PC-3 (cell line): ENCODE measurements around the gene TMEM18. TPM values are rescaled to one million over a fixed set of nuclear protein-coding genes. Genes with fewer than 3 reads are reported as not detected.

Experiments
- ATAC-seq: fragments of 200-7000 bp; cut with Tn5 transposase; 2 replicates; pipeline ENCODE4 v1.9.1; 2020; ENCODE audit warnings: mild to moderate bottlenecking, moderate library complexity
- BruUV-seq: library from RNA; stranded (reverse); fragments of 400-500 nt; replicated peaks from 2 replicates; lab custom pipeline; 2021; lab: Mats Ljungman, UMichigan
- CTCF ChIA-PET: fragments of 300-600 bp; sonication (Branson Sonifier 250); formaldehyde crosslinking; loops from one replicate; lab custom pipeline; 2022; ENCODE audit warnings: antibody characterized with exemption; lab: Charles Lee
- POLR2A ChIA-PET: fragments of 300-600 bp; sonication (Branson Sonifier 250); formaldehyde crosslinking; loops from one replicate; lab custom pipeline; 2022; ENCODE audit warnings: antibody characterized with exemption; ENCODE audit not compliant: unreplicated experiment; lab: Charles Lee
- DNase-seq: peaks from one replicate; pipeline ENCODE4 v3.0.0-alpha.2; 2015
- H2AFZ ChIP-seq: fragments of 300-600 bp; sonication (generic); 2 replicates; pipeline ENCODE4 v1.6.0; 2016; ENCODE audit warnings: antibody characterized with exemption, low read length
- H3F3A ChIP-seq: fragments of 300-600 bp; sonication (generic); one replicate; pipeline ENCODE4 v1.6.0; 2017; ENCODE audit warnings: antibody characterized with exemption, low read length, control low read depth, mild to moderate bottlenecking; ENCODE audit not compliant: unreplicated experiment
- H3K27ac ChIP-seq: fragments of 300-600 bp; sonication (generic); 2 replicates; pipeline ENCODE4 v1.5.1; 2016; ENCODE audit warnings: mild to moderate bottlenecking, low read length
- H3K27me3 ChIP-seq: fragments of 300-600 bp; sonication (generic); 2 replicates; pipeline ENCODE4 v1.6.1; 2016; ENCODE audit warnings: low read length, mixed read lengths
- H3K36me3 ChIP-seq: fragments of 300-600 bp; sonication (generic); 2 replicates; pipeline ENCODE4 v1.6.1; 2016; ENCODE audit warnings: low read depth, mixed run types, low read length, mixed read lengths
- H3K4me1 ChIP-seq: fragments of 300-600 bp; sonication (generic); 2 replicates; pipeline ENCODE4 v1.5.1; 2016; ENCODE audit warnings: low read length; ENCODE audit not compliant: insufficient read depth
- H3K4me2 ChIP-seq: fragments of 300-600 bp; sonication (generic); 2 replicates; pipeline ENCODE4 v1.6.0; 2016; ENCODE audit warnings: low read length
- H3K4me3 ChIP-seq: fragments of 300-600 bp; sonication (generic); 2 replicates; pipeline ENCODE4 v1.5.1; 2016; ENCODE audit warnings: mild to moderate bottlenecking, low read length, mixed read lengths
- H3K79me2 ChIP-seq: fragments of 300-600 bp; sonication (generic); 2 replicates; pipeline ENCODE4 v1.6.1; 2017; ENCODE audit warnings: low read length, mixed read lengths
- H3K9ac ChIP-seq: fragments of 300-600 bp; sonication (generic); 2 replicates; pipeline ENCODE4 v1.6.0; 2016; ENCODE audit warnings: mild to moderate bottlenecking, low read length
- H3K9me2 ChIP-seq: fragments of 300-600 bp; sonication (generic); replicated peaks from 2 replicates; pipeline ENCODE4 v1.6.1; 2016; ENCODE audit warnings: mixed run types, low read length, mixed read lengths
- H3K9me3 ChIP-seq: fragments of 300-600 bp; sonication (generic); 2 replicates; pipeline ENCODE4 v1.6.1; 2016; ENCODE audit warnings: low read length, mixed read lengths
- H4K20me1 ChIP-seq: fragments of 300-600 bp; sonication (generic); 2 replicates; pipeline ENCODE4 v1.6.1; 2016; ENCODE audit warnings: low read length, mixed read lengths
- CTCF ChIP-seq: fragments of 300-600 bp; sonication (generic); conservative IDR thresholded peaks from 2 replicates; pipeline ENCODE4 v1.5.1; 2017; ENCODE audit warnings: antibody characterized with exemption, low read depth, mild to moderate bottlenecking, low read length
- EZH2 ChIP-seq: fragments of 300-600 bp; sonication (generic); IDR thresholded peaks from one replicate; pipeline ENCODE4 v1.6.1; 2017; ENCODE audit warnings: antibody characterized with exemption, mild to moderate bottlenecking, low read length; ENCODE audit not compliant: unreplicated experiment
- EZH2phosphoT487 ChIP-seq: fragments of 300-600 bp; sonication (generic); IDR thresholded peaks from 2 replicates; pipeline ENCODE4 v1.6.1; 2018; ENCODE audit warnings: mild to moderate bottlenecking, antibody characterized with exemption, low read length, borderline replicate concordance
- intact Hi-C: fragments of 100-400 bp; cut with micrococcal nuclease; formaldehyde crosslinking; loops from 2 replicates; pipeline ENCODE4 v1.9.0; 2023
- total RNA-seq: library from RNA; depleted of rRNA; stranded (reverse); fragments of >200 nt; gene quantifications from 2 replicates; pipeline ENCODE4 v1.2.3, GENCODE V29; 2014

Gene TMEM18
- total RNA-seq, 1 experiment from 2014 or later: 25.5 TPM

- H3F3A ChIP-seq: no peaks in the 10 kb centered on the region
- no TSS peak for BruUV-seq
- TF ChIP-seq EZH2 (no peak), CTCF (no peak), EZH2phosphoT487 (no peak)
Observed at GRCh38 chr2:725468-725867, 48.3 kb upstream of the TMEM18 start.

GRCh38 chr2:723761-724160, 46.6 kb upstream of the TMEM18 start:
- Histone ChIP-seq H3F3A (no peaks in the 10 kb centered on the region), H3K9me3 (no peaks in the 10 kb centered on the region), H3K4me1 (no peaks in the 10 kb centered on the region), H3K27me3 (peaks cover 58% of the 10 kb centered on the region), H3K36me3 (no peaks in the 10 kb centered on the region), H3K4me2 (no peak overlapping the region), H3K27ac (no peak overlapping the region), H3K79me2 (no peaks in the 10 kb centered on the region), H3K4me3 (no peak overlapping the region), H3K9me2 (no peaks in the 10 kb centered on the region), H3K9ac (no peak overlapping the region), H4K20me1 (no peaks in the 10 kb centered on the region), H2AFZ (no peak overlapping the region)
- no TSS peak for BruUV-seq
- intact Hi-C loops: no loop called here
- ChIA-PET CTCF (no interaction called here), POLR2A (no interaction called here)
- no peak for TF ChIP-seq EZH2
- no peak for TF ChIP-seq EZH2phosphoT487
- TF ChIP-seq CTCF: no peak
- DNase-seq: no peak
- no peak for ATAC-seq

More at GRCh38 chr2:725468-725867, 48.3 kb upstream of the TMEM18 start:
- Histone ChIP-seq H2AFZ (no peak overlapping the region), H3K9me2 (no peaks in the 10 kb centered on the region), H3K4me2 (no peak overlapping the region), H3K9ac (no peak overlapping the region), H3K27me3 (peaks cover 44% of the 10 kb centered on the region), H3K4me1 (no peaks in the 10 kb centered on the region), H3K9me3 (no peaks in the 10 kb centered on the region), H3K4me3 (no peak overlapping the region), H3K27ac (no peak overlapping the region), H3K36me3 (no peaks in the 10 kb centered on the region), H3K79me2 (no peaks in the 10 kb centered on the region), H4K20me1 (no peaks in the 10 kb centered on the region)
- no peak for ATAC-seq
- ChIA-PET CTCF (no interaction called here), POLR2A (no interaction called here)
- intact Hi-C loops: no loop called here
- DNase-seq: no peak

- Histone ChIP-seq H3K4me1 (no peaks in the 10 kb centered on the region), H3F3A (no peaks in the 10 kb centered on the region), H2AFZ (no peak overlapping the region), H3K9me3 (no peaks in the 10 kb centered on the region), H3K4me3 (no peak overlapping the region), H3K36me3 (no peaks in the 10 kb centered on the region), H3K9ac (no peak overlapping the region), H3K9me2 (no peaks in the 10 kb centered on the region), H3K27ac (no peak overlapping the region), H3K79me2 (no peaks in the 10 kb centered on the region), H3K27me3 (peaks cover 57% of the 10 kb centered on the region), H3K4me2 (no peak overlapping the region), H4K20me1 (no peaks in the 10 kb centered on the region)
- ATAC-seq (no peak), DNase-seq (no peak)
- no peak for TF ChIP-seq EZH2
- TF ChIP-seq CTCF: no peak
- TF ChIP-seq EZH2phosphoT487: no peak
- intact Hi-C loops: no loop called here
- CTCF ChIA-PET: no interaction called here
- no TSS peak for BruUV-seq
- POLR2A ChIA-PET: no interaction called here
Observed at GRCh38 chr2:720842-721241, 43.6 kb upstream of the TMEM18 start.
